ENCODE results near the gene SUPT3H.
"Not testable (repeated sequence)": the region's sequence is repeated elsewhere in the genome, so short reads cannot be mapped to it uniquely, and the experiment has no call there.

SUPT3H gene

GRCh38 chr6:45231660-45232059, 146.1 kb downstream of the SUPT3H start:
- DNase-seq: no peak

GRCh38 chr6:45229416-45229815, 148.3 kb downstream of the SUPT3H start:
- DNase-seq: no peak

- no peak for DNase-seq
These were observed 151.7 kb downstream of the SUPT3H start for GRCh38 chr6:45226081-45226480.

GRCh38 chr6:45222380-45222779, 155.4 kb downstream of the SUPT3H start:
- no peak for DNase-seq

- DNase-seq: no peak
These were observed 162.0 kb downstream of the SUPT3H start for GRCh38 chr6:45215759-45216158.

GRCh38 chr6:45212976-45213375, 164.8 kb downstream of the SUPT3H start:
- no peak for DNase-seq

GRCh38 chr6:45209762-45210161, 168.0 kb downstream of the SUPT3H start:
- no peak for DNase-seq

- DNase-seq: no peak
These were observed 170.8 kb downstream of the SUPT3H start for GRCh38 chr6:45206793-45207492.

- no peak for DNase-seq
These were observed 176.2 kb downstream of the SUPT3H start for GRCh38 chr6:45201484-45201883.

GRCh38 chr6:45200510-45200909, 177.2 kb downstream of the SUPT3H start:
- no peak for DNase-seq

- DNase-seq: no peak
These were observed 178.2 kb downstream of the SUPT3H start for GRCh38 chr6:45199554-45199953.

GRCh38 chr6:45196121-45196520, 181.6 kb downstream of the SUPT3H start:
- no peak for DNase-seq

GRCh38 chr6:45195137-45195536, 182.6 kb downstream of the SUPT3H start:
- DNase-seq: no peak

- no peak for DNase-seq
These were observed 185.2 kb downstream of the SUPT3H start for GRCh38 chr6:45192556-45192955.

GRCh38 chr6:45191414-45191813, 186.3 kb downstream of the SUPT3H start:
- no peak for DNase-seq

GRCh38 chr6:45187836-45188235, 189.9 kb downstream of the SUPT3H start:
- no peak for DNase-seq

- no peak for DNase-seq
These were observed 192.1 kb downstream of the SUPT3H start for GRCh38 chr6:45185403-45186251.

GRCh38 chr6:45184937-45185336, 192.8 kb downstream of the SUPT3H start:
- no peak for DNase-seq

GRCh38 chr6:45184040-45184439, 193.7 kb downstream of the SUPT3H start:
- DNase-seq: no peak

GRCh38 chr6:45176373-45176772, 201.4 kb downstream of the SUPT3H start:
- DNase-seq: not testable (repeated sequence)

GRCh38 chr6:45175272-45175671, 202.5 kb downstream of the SUPT3H start:
- no peak for DNase-seq

- DNase-seq: no peak
These were observed 203.7 kb downstream of the SUPT3H start for GRCh38 chr6:45174045-45174444.

- DNase-seq: no peak
These were observed 206.4 kb downstream of the SUPT3H start for GRCh38 chr6:45171380-45171779.

- no peak for DNase-seq
These were observed 207.4 kb downstream of the SUPT3H start for GRCh38 chr6:45170309-45170708.

Measured in activated CD4-positive, CD25-positive, alpha-beta regulatory T cell treated with anti-CD3 and anti-CD28 coated beads, Interleukin-2, amount 50 U/mL, for 72 hours (primary cell).